ENCODE data around the gene NFE2L2. TPM values are rescaled to one million over a fixed set of nuclear protein-coding genes. Genes with fewer than 3 reads are reported as not detected.
A peak's percentile ranks its signal among the peaks of the same experiment; 100 is the strongest.

NFE2L2 gene
- total and polyA plus RNA-seq, 9 of the 15 experiments (the other 6 are each of a cell fraction or from before 2014, with no cell fraction given), result 29.3 to 120 (median 59.3) TPM

DNA sequence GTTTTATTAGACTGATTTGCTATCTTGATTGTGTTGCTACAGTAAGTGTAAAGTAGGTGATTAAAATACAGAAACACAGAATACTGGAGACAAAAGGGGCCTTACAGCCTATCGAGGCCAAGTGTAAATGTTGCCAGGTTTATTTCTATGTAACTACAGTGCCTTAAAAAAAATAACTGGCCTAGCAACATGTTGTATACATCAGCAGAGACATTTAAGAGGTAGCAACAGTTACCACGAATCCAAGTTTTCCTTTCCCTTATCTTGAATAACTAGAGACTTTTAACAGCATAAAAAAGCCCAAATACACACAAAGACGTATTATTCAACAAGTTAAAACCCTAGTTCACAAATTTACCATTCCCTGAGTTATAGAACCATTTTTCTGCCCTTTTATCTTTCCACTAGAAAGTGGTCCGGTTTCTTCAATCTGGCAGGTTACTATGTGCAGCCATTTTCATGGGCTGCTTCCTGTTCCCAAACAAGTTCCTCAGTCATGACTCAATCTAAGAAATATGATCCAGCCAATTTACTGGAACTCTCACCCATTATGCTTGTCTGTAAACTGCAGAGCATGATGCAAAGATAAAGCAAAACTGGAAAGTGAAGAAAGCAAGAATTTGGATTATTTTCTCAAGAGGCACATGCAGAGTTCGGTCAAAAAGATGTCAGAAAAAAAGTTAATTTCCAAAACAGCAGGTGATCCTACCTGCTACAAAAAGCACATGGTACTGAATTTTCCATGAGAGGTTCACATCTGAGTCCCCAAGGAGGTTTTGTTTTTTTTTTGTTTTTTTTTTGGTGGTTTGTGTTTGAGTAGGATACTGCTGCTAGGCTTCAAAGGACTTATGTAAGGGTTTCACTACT lies 22.2 kb downstream of the NFE2L2 start (continued):
- TF ChIP-seq SMARCE1 (IDR thresholded peaks at IDR 0.05) (peak; percentile 92), YBX1 (IDR thresholded peaks at IDR 0.05) (no peak), CBFB (CRISPR knock-in tag; IDR thresholded peaks at IDR 0.05) (no peak), ZNF212 (CRISPR knock-in tag; IDR thresholded peaks at IDR 0.05) (no peak), ZNF57 (CRISPR knock-in tag; IDR thresholded peaks at IDR 0.05) (no peak), ZNF436 (CRISPR knock-in tag; IDR thresholded peaks at IDR 0.05) (no peak), XRCC4 (IDR thresholded peaks at IDR 0.05; ENCODE audit: extremely low read depth, insufficient read depth, insufficient read length) (no peak), BRCA1 (IDR thresholded peaks at IDR 0.05) (no peak), BRCA1 (CRISPR knock-in tag; IDR thresholded peaks at IDR 0.05) (no peak), STAG1 (CRISPR knock-in tag; IDR thresholded peaks at IDR 0.05; ENCODE audit: borderline replicate concordance) (no peak), ZNF384 (IDR thresholded peaks at IDR 0.05; ENCODE audit: low read depth, low read length) (no peak; the same call in none of the 2 replicates), NFATC3 (IDR thresholded peaks at IDR 0.05) (peak; percentile 70; the same call in 1 of the 2 replicates), CEBPB (tag; IDR thresholded peaks at IDR 0.05) (peak; percentile 71), CSDE1 (IDR thresholded peaks at IDR 0.05) (no peak), CHD2 (IDR thresholded peaks at IDR 0.05; ENCODE audit: low read depth, low read length) (no peak), TAF15 (IDR thresholded peaks at IDR 0.05; ENCODE audit: low read depth, low read length) (no peak), GTF2E2 (tag; IDR thresholded peaks at IDR 0.05) (peak; percentile 21; the same call in 1 of the 2 replicates), DNMT1 (IDR thresholded peaks at IDR 0.05) (0 out of 2 replicates have a peak, but pooled peaks have one; percentile 19)
- TF ChIP-seq, protein P1, sequence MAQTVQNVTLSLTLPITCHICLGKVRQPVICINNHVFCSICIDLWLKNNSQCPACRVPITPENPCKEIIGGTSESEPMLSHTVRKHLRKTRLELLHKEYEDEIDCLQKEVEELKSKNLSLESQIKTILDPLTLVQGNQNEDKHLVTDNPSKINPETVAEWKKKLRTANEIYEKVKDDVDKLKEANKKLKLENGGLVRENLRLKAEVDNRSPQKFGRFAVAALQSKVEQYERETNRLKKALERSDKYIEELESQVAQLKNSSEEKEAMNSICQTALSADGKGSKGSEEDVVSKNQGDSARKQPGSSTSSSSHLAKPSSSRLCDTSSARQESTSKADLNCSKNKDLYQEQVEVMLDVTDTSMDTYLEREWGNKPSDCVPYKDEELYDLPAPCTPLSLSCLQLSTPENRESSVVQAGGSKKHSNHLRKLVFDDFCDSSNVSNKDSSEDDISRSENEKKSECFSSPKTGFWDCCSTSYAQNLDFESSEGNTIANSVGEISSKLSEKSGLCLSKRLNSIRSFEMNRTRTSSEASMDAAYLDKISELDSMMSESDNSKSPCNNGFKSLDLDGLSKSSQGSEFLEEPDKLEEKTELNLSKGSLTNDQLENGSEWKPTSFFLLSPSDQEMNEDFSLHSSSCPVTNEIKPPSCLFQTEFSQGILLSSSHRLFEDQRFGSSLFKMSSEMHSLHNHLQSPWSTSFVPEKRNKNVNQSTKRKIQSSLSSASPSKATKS (CRISPR knock-in tag; IDR thresholded peaks at IDR 0.05), result no peak
- TF ChIP-seq, protein P2, sequence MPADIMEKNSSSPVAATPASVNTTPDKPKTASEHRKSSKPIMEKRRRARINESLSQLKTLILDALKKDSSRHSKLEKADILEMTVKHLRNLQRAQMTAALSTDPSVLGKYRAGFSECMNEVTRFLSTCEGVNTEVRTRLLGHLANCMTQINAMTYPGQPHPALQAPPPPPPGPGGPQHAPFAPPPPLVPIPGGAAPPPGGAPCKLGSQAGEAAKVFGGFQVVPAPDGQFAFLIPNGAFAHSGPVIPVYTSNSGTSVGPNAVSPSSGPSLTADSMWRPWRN (IDR thresholded peaks at IDR 0.05; ENCODE audit: low read depth), result 0 out of 2 replicates have a peak, but pooled peaks have one; percentile 17
- TF ChIP-seq, protein P3, sequence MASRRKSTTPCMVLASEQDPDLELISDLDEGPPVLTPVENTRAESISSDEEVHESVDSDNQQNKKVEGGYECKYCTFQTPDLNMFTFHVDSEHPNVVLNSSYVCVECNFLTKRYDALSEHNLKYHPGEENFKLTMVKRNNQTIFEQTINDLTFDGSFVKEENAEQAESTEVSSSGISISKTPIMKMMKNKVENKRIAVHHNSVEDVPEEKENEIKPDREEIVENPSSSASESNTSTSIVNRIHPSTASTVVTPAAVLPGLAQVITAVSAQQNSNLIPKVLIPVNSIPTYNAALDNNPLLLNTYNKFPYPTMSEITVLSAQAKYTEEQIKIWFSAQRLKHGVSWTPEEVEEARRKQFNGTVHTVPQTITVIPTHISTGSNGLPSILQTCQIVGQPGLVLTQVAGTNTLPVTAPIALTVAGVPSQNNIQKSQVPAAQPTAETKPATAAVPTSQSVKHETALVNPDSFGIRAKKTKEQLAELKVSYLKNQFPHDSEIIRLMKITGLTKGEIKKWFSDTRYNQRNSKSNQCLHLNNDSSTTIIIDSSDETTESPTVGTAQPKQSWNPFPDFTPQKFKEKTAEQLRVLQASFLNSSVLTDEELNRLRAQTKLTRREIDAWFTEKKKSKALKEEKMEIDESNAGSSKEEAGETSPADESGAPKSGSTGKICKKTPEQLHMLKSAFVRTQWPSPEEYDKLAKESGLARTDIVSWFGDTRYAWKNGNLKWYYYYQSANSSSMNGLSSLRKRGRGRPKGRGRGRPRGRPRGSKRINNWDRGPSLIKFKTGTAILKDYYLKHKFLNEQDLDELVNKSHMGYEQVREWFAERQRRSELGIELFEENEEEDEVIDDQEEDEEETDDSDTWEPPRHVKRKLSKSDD (conservative IDR thresholded peaks at IDR 0.05; ENCODE audit: low read length), result no peak
- TF ChIP-seq, protein P4, sequence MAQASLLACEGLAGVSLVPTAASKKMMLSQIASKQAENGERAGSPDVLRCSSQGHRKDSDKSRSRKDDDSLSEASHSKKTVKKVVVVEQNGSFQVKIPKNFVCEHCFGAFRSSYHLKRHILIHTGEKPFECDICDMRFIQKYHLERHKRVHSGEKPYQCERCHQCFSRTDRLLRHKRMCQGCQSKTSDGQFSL (CRISPR knock-in tag; IDR thresholded peaks at IDR 0.05), result no peak
- TF ChIP-seq, protein P4 (tag; IDR thresholded peaks at IDR 0.05), result no peak

Measured in K562 (cell line).